DND-41 (cell line): Measurements from ENCODE around the gene SNCB.

ENCODE experiments used
- ATAC-seq: fragments of 200-7000 bp; cut with Tn5 transposase; 3 replicates; pipeline ENCODE4 v1.9.1; 2021; ENCODE audit warnings: low read depth; ENCODE audit not compliant: insufficient read depth
- DNase-seq: peaks from one replicate; pipeline ENCODE4 v3.0.0-alpha.2; 2020
- H2AFZ ChIP-seq: 2 replicates; pipeline ENCODE4 v1.6.0; 2012; ENCODE audit warnings: low read depth, low read length
- H3K27ac ChIP-seq: 2 replicates; pipeline ENCODE4 v1.5.1; 2012; ENCODE audit warnings: low read length, inconsistent platforms
- H3K27me3 ChIP-seq: fragments of 200-600 bp; sonication (generic); 2 replicates; pipeline ENCODE4 v1.6.0; 2012; ENCODE audit warnings: low read length, mild to moderate bottlenecking, inconsistent platforms; ENCODE audit not compliant: insufficient read depth, poor library complexity
- H3K36me3 ChIP-seq: 2 replicates; pipeline ENCODE4 v1.5.1; 2012; ENCODE audit warnings: low read length, inconsistent platforms; ENCODE audit not compliant: insufficient read depth
- H3K4me1 ChIP-seq: 2 replicates; pipeline ENCODE4 v1.5.1; 2012; ENCODE audit warnings: mild to moderate bottlenecking, low read length; ENCODE audit not compliant: insufficient read depth
- H3K4me2 ChIP-seq: 2 replicates; pipeline ENCODE4 v1.6.0; 2012; ENCODE audit warnings: mild to moderate bottlenecking, moderate library complexity, low read length, inconsistent platforms; ENCODE audit not compliant: insufficient read depth
- H3K4me3 ChIP-seq, 2 experiments: fragments of 200-600 bp in 1 of 2; shearing (Covaris generic) in 1 of 2; 2 replicates each; pipeline ENCODE4 v1.5.1; 2012 to 2016; ENCODE audit warnings: inconsistent platforms in 2 of 2, low read length in 2 of 2, mild to moderate bottlenecking in 2 of 2, low read depth in 1 of 2, moderate library complexity in 1 of 2
- H3K79me2 ChIP-seq: 2 replicates; pipeline ENCODE4 v1.6.0; 2012; ENCODE audit warnings: low read length, inconsistent platforms; ENCODE audit not compliant: insufficient read depth
- H3K9ac ChIP-seq: 2 replicates; pipeline ENCODE4 v1.6.0; 2012; ENCODE audit warnings: low read depth, mild to moderate bottlenecking, inconsistent platforms, low read length, moderate library complexity
- H3K9me3 ChIP-seq: 2 replicates; pipeline ENCODE4 v1.5.1; 2012; ENCODE audit warnings: low read length, moderate library complexity, mild to moderate bottlenecking, inconsistent platforms; ENCODE audit not compliant: insufficient read depth, severe bottlenecking
- H4K20me1 ChIP-seq: 2 replicates; pipeline ENCODE4 v1.6.0; 2012; ENCODE audit warnings: low read length; ENCODE audit not compliant: insufficient read depth
- EZH2 ChIP-seq: IDR thresholded peaks from 3 replicates; pipeline ENCODE4 v1.6.1; 2012; ENCODE audit warnings: borderline replicate concordance, low read depth, mild to moderate bottlenecking, moderate library complexity, low read length, inconsistent platforms; ENCODE audit not compliant: severe bottlenecking
- TF ChIP-seq, protein P1 (sequence below): IDR thresholded peaks from 2 replicates; pipeline ENCODE4 v1.5.1; 2012; ENCODE audit warnings: borderline replicate concordance, low read length, moderate library complexity, mild to moderate bottlenecking; ENCODE audit not compliant: poor library complexity, severe bottlenecking; ENCODE audit errors: extremely low read depth

The SNCB gene

DNA sequence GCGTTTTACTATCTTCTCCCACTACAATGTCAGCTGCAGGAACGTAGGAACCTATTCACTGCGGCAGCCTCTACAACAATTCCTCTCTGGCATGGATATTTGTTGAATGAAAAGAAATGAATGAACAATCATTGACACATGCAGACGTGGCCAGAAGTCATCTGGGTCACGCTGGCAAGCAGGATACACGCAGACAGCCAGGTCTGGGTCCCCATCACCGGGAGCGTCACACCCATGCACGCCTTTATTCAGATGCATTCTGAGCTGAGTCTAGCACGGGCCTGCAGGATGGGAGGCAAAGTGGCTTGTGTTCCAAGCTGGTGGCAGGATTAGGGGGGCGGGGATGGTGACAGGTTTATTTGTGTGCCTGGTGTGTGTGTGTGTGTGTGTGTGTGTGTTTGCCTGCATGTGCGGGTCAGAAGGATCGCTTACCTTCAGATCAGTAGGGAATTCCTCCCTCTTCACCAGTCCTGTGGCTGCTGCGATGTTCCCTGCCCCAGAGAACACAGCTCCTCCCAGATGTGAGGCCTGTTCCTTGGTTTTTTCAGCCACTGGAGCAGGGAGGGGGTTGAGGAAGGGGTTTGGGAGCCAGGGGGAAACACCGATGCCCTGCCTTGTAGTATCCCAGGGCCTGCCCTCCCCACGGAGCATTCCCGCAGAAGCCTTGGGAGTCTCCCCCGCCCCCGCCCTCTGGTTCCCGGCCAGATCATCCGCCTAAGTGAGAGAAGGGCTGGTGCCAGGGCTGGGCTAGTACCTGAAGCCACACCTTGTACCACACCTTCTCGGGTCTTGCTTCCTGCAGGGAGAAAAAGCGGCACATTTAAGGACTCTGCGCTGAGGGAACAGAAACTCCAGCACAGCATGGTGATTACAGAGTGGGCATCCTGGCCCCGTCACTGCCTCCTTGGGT lies 4.1 kb downstream of the SNCB start:
- Histone ChIP-seq H3K4me3 (no peak overlapping the region), H3K9me3 (no peaks in the 10 kb centered on the region), H2AFZ (no peak overlapping the region), H3K27ac (no peak overlapping the region), H3K4me1 (no peaks in the 10 kb centered on the region), H3K4me2 (no peak overlapping the region), H3K27me3 (no peaks in the 10 kb centered on the region), H4K20me1 (no peaks in the 10 kb centered on the region), H3K36me3 (no peaks in the 10 kb centered on the region), H3K9ac (no peak overlapping the region), H3K79me2 (no peaks in the 10 kb centered on the region)
- TF ChIP-seq EZH2 = no peak
- TF ChIP-seq, protein P1, sequence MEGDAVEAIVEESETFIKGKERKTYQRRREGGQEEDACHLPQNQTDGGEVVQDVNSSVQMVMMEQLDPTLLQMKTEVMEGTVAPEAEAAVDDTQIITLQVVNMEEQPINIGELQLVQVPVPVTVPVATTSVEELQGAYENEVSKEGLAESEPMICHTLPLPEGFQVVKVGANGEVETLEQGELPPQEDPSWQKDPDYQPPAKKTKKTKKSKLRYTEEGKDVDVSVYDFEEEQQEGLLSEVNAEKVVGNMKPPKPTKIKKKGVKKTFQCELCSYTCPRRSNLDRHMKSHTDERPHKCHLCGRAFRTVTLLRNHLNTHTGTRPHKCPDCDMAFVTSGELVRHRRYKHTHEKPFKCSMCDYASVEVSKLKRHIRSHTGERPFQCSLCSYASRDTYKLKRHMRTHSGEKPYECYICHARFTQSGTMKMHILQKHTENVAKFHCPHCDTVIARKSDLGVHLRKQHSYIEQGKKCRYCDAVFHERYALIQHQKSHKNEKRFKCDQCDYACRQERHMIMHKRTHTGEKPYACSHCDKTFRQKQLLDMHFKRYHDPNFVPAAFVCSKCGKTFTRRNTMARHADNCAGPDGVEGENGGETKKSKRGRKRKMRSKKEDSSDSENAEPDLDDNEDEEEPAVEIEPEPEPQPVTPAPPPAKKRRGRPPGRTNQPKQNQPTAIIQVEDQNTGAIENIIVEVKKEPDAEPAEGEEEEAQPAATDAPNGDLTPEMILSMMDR = no peak
- DNase-seq = no peak
- ATAC-seq = no peak

DNA sequence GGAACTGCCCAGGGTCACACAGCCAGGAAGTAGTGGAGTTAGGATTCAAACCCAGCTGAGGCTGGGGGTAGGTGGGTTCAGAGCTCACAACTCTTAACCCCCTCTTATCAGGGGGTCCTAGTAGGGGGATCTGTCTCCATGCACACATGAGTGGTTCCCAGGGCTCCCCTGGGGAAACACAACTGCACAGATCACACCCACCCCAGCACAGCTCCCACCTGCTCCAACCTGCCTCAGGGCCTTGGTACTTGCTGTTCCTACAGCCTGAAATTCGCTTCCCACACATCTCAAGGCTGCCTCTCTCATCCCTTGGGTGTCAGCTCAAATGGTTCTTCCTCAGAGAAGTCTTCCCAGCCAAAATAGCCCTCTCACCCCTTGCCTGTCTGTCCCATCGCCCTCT lies 4.8 kb downstream of the SNCB start:
- no peaks in the 10 kb centered on the region for H3K27me3 ChIP-seq
- H2AFZ ChIP-seq = no peak overlapping the region
- no peaks in the 10 kb centered on the region for H3K36me3 ChIP-seq
- no peaks in the 10 kb centered on the region for H3K79me2 ChIP-seq
- no peaks in the 10 kb centered on the region for H4K20me1 ChIP-seq
- no peak for DNase-seq
- TF ChIP-seq EZH2 = no peak
- TF ChIP-seq, protein P1 = no peak
- ATAC-seq = no peak
- no peaks in the 10 kb centered on the region for H3K9me3 ChIP-seq
- H3K27ac ChIP-seq = no peak overlapping the region
- H3K9ac ChIP-seq = no peak overlapping the region
- no peak overlapping the region for H3K4me3 ChIP-seq
- no peak overlapping the region for H3K4me2 ChIP-seq
- H3K4me1 ChIP-seq = no peaks in the 10 kb centered on the region

DNA sequence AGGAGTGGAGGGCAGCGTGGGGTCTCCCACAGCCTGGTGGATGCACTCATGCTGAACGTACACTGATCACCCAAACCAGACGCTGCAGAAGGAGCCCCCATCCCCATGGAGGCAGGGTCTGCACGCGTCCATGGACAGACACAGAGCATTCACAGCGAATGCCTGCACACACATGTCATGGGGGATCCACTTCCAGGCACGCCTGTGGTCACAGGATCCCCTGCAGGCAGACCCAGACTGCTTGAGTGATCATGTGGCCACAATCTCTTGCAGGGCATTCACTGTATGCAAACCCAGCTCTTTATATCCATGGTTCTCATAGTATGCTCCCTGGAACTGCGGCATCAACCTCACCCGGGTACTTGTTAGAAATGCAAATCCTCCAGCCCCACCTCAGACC lies 5.4 kb downstream of the SNCB start:
- H2AFZ ChIP-seq = no peak overlapping the region
- TF ChIP-seq, protein P1 = no peak
- TF ChIP-seq EZH2 = no peak
- H3K4me3 ChIP-seq = no peak overlapping the region
- no peaks in the 10 kb centered on the region for H3K36me3 ChIP-seq
- no peak overlapping the region for H3K9ac ChIP-seq
- no peaks in the 10 kb centered on the region for H3K79me2 ChIP-seq
- no peaks in the 10 kb centered on the region for H3K4me1 ChIP-seq
- ATAC-seq (no peak), DNase-seq (no peak)
- no peak overlapping the region for H3K4me2 ChIP-seq
- no peaks in the 10 kb centered on the region for H4K20me1 ChIP-seq
- no peaks in the 10 kb centered on the region for H3K9me3 ChIP-seq
- H3K27me3 ChIP-seq = no peaks in the 10 kb centered on the region
- no peak overlapping the region for H3K27ac ChIP-seq
